Glutamatergic neuron (in vitro differentiated cells): ENCODE measurements around the gene ATXN3. TPM values are rescaled to one million over a fixed set of nuclear protein-coding genes. Genes with fewer than 3 reads are reported as not detected.

Experiments used
- DNase-seq: peaks from one replicate; pipeline ENCODE4 v3.0.0; 2022
- H3K27ac Mint-ChIP-seq: one replicate; pipeline ENCODE4 v1.8.0; 2020; ENCODE audit warnings: mild to moderate bottlenecking, mixed read lengths, inconsistent platforms; ENCODE audit not compliant: unreplicated experiment
- H3K27me3 Mint-ChIP-seq: one replicate; pipeline ENCODE4 v1.8.0; 2020; ENCODE audit warnings: mild to moderate bottlenecking, moderate library complexity, mixed read lengths, inconsistent platforms; ENCODE audit not compliant: unreplicated experiment
- H3K36me3 Mint-ChIP-seq: one replicate; pipeline ENCODE4 v1.8.0; 2020; ENCODE audit warnings: mild to moderate bottlenecking, mixed read lengths, inconsistent platforms; ENCODE audit not compliant: unreplicated experiment
- H3K4me1 Mint-ChIP-seq: one replicate; pipeline ENCODE4 v1.8.0; 2020; ENCODE audit warnings: mild to moderate bottlenecking, low read depth, mixed read lengths, inconsistent platforms; ENCODE audit not compliant: unreplicated experiment
- H3K4me3 Mint-ChIP-seq: one replicate; pipeline ENCODE4 v1.8.0; 2020; ENCODE audit warnings: mild to moderate bottlenecking, mixed read lengths, inconsistent platforms; ENCODE audit not compliant: unreplicated experiment
- H3K9me3 Mint-ChIP-seq: one replicate; pipeline ENCODE4 v1.8.0; 2020; ENCODE audit warnings: mild to moderate bottlenecking, moderate library complexity, mixed read lengths, inconsistent platforms; ENCODE audit not compliant: unreplicated experiment
- total RNA-seq: library from RNA; stranded (reverse); fragmentation: NEBNext Ultra II Directional; extraction: Animal tissue kit (Norgen Biotek cat#: 25700); gene quantifications from one replicate; pipeline ENCODE4 v1.2.1, GENCODE V29; 2021; ENCODE audit not compliant: unreplicated experiment
- TF ChIP-seq, protein P1 (sequence below): fragments of 200-600 bp; sonication (generic); IDR thresholded peaks from one replicate; pipeline ENCODE4 v1.5.0; 2021; ENCODE audit not compliant: partially characterized antibody, unreplicated experiment

ATXN3 gene
- total RNA-seq, 1 donor from 2014 or later: 39.8 TPM

DNA sequence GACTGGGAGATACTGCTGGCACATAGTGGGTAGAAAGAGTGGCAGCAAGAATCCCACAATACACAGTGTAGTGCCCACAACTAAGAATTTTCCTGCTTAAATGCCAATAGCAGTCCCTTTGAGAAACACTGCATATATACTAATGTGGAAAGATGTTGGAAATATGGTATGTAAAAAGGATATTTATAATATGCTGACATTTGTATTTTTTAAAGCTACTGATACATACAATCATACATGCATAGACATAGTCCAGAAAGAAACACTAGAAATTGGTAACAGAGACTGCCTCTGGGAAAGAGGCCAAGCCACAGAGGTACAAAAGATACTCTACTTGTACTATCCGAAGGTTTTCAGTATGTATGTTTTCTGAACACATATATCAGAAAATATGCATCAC lies 96.8 kb downstream of the ATXN3 start:
- Mint-ChIP-seq H3K27ac (no peak overlapping the region), H3K4me3 (no peak overlapping the region), H3K9me3 (no peaks in the 10 kb centered on the region), H3K4me1 (no peaks in the 10 kb centered on the region), H3K36me3 (no peaks in the 10 kb centered on the region), H3K27me3 (no peaks in the 10 kb centered on the region)
- DNase-seq: no peak
- TF ChIP-seq, protein P1, sequence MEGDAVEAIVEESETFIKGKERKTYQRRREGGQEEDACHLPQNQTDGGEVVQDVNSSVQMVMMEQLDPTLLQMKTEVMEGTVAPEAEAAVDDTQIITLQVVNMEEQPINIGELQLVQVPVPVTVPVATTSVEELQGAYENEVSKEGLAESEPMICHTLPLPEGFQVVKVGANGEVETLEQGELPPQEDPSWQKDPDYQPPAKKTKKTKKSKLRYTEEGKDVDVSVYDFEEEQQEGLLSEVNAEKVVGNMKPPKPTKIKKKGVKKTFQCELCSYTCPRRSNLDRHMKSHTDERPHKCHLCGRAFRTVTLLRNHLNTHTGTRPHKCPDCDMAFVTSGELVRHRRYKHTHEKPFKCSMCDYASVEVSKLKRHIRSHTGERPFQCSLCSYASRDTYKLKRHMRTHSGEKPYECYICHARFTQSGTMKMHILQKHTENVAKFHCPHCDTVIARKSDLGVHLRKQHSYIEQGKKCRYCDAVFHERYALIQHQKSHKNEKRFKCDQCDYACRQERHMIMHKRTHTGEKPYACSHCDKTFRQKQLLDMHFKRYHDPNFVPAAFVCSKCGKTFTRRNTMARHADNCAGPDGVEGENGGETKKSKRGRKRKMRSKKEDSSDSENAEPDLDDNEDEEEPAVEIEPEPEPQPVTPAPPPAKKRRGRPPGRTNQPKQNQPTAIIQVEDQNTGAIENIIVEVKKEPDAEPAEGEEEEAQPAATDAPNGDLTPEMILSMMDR: no peak

Other genes starting within 250 kb of the ATXN3 start
- 2.5 TPM for gene TC2N, start 239.0 kb downstream of the ATXN3 start, total RNA-seq
- gene FBLN5, start 158.9 kb downstream of the ATXN3 start, total RNA-seq: not detected
- 33.8 TPM for gene TRIP11, start 66.5 kb downstream of the ATXN3 start, total RNA-seq
- gene NDUFB1, start 15.1 kb upstream of the ATXN3 start, total RNA-seq: 85.2 TPM
- gene CPSF2, start 15.4 kb upstream of the ATXN3 start, total RNA-seq: 53.1 TPM
- 0.34 TPM for gene SLC24A4, start 216.6 kb upstream of the ATXN3 start, total RNA-seq